HG03196 (cell line): ENCODE data around the gene LHX4.

ENCODE experiments used
- ATAC-seq: cut with Tn5 transposase; IDR thresholded peaks from one replicate; pipeline ENCODE4 v1.9.1; 2021; ENCODE audit not compliant: unreplicated experiment

LHX4 gene

DNA sequence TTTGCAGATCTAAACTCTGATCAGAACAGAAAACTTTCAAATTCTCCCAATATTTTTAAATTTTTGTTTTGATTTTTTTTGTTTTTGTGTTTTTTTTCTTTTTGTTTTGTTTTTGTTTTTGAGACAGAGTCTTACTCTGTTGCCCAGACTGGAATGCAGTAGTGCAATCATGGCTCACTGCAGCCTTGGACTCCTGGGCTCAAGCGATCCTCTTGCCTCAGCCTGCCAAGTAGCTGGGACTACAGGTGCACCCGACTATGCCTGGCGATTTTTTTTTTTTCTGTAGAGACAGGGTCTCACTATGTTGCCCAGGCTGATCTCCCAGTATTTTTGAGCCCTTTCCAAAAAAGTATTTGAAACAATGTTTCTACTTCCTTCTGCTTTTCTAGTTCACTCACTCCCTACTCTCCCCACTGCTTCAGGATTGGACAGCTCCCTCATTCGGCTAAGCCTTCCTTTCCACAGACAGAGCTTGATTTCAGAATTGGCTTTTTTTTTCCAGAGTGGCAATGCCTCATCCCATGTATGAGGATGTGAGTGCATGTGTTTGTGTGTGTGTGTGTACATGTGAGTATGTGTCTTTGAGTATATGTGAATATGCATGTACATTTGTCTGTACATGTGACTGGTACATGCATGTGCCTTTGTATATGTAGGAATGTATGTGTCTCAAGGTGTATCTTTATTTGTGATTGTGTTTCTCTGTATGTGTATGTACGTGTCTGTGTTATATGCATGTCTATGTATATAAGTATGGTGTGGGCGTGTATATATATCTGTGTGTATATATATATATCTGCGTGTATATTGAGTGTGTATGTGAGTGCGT is 11.9 kb downstream of the LHX4 start:
- no peak for ATAC-seq

DNA sequence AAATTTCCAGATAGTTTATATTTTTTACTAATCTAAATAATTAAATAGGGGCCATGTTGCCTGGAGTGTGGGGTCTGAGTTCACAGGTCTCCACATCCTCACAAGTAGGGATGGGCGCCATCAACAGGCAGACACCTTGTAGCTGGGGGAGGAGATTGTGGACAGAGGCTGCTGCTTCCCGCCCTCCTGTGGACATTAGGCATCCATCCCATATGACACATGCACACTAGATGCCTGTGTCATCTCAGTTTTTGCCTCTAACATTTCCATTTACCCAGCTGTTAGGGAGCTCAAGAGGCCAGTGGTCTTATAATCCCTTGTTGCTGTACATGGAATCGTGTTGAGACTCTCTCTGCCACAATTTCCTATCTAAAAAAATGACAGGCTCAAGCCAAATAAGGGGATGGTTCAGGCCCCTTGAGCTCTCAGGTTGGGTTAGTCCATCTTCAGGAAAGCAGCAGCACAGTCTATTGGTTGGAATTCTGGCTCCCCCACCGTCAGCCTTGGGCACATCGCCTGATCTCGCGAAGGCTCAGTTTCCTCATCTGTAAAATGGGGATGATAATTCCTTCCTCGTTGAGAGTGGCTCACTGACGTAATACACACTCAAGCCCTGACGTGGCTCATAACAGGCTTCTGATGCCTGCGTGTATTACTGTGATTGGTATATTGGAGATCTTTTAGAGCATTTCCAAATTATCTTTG is 13.6 kb downstream of the LHX4 start:
- ATAC-seq, result no peak

DNA sequence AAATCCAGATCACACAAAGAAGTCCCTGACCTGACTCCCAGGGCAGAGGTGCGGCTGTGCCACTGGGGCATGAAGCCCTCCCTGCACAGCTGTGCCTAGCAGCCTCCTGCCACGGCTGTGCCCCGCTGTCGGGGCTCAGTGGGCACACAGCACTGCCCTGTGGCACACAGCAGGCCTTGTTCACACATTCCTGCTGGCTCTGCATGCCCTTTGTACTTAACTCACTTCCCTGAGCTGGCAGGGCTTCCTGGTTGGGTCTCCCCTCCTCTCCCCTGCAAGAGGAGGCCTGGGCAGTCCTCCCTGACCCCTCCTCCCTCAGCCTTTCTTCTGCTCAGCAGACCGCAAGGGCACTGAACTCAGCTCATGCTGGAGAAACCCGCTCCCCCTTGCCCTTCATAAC is 14.8 kb downstream of the LHX4 start:
- ATAC-seq, result no peak

DNA sequence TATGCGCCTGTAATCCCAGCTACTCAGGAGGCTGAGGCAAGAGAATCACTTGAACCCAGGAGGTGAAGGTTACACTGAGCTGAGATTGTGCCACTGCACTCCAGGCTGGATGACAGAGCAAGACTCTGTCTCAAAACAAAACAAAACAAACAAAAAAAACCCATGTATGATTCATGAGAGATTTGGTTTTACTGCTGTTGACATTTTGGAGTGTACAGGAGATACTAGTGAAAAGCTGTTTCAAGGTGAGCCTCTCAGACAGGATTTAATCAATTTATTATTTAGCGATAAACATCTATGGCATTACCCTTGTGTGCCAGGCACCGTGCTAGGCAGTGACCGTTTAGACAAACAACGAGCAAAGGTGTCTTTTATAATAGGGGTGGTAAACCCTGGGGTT is 16.5 kb downstream of the LHX4 start:
- ATAC-seq, result no peak

DNA sequence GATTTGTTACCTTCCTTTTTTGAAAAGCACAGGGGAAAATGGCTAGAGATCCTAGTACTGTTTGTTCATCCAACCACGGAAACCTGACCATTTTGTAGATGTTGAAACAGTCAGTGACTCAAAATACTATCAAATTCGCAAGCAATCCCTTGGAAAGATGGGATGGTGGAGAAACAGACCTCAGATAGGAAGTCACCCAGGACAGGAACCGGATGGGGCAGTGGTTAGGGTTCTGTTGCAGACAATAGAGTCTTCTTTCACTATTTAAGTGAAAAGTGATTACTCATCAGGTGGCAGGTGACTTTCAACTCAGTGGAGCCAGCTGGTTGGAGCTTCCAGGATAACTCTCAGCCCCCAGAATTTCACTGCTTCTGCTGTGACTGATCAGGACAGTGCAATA is 17.0 kb downstream of the LHX4 start:
- ATAC-seq, result no peak

DNA sequence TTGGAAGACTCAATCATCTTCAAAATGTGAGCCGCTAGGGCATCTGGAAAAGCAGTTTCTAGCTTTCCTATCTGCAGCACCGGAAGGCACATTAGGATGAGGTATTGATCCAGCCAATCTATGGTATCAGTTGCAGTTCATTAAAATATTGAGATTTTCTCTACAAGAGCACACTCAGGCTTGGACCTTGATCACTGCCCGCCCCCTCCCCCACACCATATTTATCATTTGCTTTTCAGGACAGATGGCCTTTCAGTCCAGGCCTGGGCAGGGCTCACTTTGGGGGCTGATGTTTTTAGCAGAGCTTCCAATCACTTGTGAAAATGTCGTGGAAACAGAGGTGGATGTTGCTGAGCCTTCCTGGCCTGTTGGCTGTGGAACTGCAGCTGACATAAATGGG is 17.5 kb downstream of the LHX4 start:
- no peak for ATAC-seq

DNA sequence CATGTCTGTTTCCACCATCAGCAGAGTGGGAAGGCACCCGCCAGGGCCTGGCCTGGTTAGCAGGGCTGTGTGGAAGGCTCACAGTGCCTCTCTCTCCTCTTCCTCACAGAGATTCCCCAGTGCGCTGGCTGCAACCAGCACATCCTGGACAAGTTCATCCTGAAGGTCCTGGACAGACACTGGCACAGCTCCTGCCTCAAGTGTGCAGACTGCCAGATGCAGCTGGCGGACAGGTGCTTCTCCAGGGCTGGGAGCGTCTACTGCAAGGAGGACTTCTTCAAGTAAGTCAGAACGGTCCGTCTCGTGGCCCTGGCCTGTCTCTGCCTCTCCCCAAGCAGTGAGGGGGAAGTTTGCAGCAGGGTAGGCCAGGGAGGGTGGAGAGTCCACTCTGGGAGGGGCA is 18.1 kb downstream of the LHX4 start:
- no peak for ATAC-seq

DNA sequence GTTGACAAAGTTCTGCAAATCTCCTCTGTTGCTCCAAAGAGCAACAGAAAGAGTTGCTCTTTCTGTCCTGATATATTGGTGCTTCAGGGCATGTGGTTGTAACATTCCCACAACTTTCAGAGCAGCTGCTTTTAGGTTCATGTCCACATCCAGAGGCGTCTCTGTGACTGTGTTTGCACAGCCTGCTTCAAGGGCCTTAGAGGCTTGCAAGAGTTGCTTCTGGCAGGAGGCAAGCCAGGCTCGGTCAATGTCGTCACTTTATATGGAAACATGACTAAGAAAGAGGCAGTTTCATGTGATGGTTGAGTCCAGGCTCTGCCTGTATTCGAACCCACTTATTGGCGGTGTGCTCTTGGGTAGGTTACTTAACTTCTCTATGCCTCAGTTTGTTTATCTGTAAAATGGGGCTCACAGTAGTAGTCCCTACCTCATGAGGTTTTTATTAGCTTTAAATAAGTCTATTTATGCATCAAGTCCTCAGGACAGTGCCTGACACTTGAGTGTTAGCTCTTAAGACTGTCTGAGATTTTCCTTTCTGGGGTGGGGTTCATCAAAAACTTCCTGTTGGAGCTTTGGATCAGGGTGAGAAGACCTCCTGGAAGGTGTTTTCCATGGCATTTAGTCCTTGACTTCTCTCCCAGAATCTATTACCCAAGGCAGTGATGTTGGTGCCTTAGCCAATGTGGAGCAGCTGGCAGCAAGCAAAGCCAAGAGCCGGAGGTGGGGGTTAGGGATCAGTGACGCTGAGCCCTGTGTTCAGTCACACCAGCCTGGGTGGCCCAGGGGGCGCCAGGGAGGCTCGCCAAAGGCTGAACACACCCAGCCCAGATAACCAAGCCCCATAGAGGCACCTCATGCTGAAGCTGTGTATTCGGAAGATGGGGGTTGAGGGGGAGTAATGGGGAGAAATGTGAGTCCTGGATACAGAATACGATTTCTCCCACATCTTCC is 18.9 kb downstream of the LHX4 start:
- ATAC-seq, result no peak

DNA sequence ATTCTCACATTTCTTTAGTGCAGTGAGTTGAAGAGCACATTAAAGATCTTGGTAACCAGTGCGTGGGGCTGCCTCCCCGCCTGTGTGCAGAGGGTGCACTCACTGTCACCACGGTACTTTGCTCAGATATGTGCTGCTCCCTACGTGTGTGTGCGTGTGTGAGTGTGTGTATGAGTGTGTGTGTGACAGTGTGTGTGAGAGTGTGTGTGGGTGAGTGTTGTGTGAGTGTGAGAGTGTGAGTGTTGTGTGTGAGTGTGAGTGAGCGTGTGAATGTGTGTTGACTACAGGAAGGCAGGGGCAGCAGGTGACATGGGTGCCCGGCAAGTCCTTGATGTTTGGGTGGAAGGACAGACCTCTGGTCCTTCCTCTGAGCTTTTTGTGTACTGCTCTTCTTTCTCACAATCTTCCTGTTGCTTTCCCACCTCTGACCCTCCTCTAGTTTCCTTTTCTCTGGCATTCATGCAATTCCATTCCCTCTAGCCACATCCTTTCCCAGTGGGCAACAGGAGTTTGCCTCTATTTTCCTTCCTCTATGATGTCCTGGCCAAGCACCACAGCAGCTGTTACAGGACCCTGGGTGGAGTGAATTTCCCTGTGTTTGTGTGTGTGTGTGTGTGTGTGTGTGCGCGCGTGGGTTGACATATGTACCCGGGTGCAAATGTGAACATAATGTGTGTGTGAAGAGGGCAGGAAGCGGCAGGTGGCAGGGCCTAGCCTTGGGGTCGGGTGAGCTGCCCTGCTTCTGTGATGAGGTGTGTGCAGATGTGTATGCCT is 19.8 kb downstream of the LHX4 start:
- no peak for ATAC-seq

DNA sequence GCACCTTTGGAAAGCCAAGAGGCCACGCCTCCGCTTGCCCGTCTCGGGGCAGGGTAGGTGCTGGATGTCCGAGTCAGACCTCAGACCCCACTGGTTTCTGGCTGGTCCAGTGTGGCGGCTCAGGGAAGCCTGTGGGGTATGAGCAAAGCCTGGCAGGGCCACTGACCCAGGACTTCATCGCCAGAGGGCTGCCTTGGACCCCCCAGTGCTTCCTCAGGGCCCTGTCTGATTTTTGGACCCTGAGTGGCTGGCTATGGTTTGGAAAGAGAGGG is 20.4 kb downstream of the LHX4 start:
- no peak for ATAC-seq

DNA sequence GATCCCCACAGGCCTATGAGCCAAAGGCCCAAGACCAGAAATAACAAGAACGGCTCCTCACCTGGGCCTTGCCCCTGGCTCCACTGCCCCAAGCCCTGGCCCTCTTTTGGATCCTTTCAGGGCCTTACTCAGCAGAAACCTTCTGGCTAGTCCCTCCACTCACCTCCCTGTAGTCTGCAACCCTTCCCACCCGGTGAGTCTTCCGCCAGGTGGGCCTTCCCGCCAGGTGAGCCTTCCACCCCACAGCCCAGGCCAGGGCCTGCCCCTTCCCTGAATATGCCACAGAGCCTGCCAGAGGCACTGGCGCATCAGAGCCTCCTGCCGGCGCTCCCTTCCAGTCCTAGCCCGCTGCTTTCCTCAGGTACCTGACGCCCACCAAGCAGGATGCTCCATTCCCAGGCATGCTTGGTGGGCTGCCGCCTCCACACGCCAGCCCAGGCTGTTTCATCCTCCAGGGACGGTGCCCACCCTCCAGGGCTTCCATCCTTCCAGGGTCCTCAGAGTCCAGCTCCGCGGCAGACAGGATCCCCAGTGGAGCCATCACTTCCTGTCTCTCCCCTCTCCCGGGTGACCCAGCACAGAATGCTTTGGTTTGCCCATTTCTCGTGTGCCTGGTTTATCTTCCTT is 20.9 kb downstream of the LHX4 start:
- no peak for ATAC-seq

DNA sequence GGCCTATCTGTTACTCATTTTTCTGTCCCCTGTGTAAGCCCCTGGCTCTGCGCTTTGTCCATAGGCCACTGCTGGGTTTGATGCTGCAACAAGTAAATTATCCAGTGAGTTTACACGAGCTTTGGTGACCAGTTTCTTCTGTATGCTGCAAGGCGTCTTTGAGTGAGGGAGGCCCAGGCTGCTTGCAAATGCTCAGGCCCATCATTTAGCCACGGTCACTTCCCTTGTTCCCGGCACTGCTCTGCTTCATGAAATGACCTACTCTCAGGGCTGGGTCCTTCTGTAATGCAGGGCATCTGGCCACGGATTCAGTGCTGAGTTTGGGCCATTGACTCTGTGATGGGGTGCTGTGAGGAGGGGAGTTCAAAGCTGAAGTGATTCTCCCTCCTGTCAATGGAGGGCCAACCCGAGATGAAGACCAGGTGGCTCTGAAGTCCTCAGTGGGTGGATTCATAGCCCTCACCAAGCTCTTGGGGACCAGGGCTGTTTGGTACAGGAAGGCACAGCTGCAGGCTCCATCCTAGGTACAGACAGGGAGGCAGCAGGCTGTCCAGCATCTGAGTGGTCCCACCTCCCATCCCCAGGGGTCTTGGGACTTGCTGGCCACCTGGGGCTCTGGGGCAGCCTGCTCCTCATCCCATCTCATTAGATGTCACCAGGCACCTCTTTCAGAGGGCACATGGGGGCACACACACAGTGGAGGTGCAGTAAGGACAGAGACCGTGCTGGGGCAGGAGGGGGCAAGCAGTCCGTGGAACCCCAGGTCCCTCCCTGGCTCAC is 21.7 kb downstream of the LHX4 start:
- ATAC-seq, result no peak

DNA sequence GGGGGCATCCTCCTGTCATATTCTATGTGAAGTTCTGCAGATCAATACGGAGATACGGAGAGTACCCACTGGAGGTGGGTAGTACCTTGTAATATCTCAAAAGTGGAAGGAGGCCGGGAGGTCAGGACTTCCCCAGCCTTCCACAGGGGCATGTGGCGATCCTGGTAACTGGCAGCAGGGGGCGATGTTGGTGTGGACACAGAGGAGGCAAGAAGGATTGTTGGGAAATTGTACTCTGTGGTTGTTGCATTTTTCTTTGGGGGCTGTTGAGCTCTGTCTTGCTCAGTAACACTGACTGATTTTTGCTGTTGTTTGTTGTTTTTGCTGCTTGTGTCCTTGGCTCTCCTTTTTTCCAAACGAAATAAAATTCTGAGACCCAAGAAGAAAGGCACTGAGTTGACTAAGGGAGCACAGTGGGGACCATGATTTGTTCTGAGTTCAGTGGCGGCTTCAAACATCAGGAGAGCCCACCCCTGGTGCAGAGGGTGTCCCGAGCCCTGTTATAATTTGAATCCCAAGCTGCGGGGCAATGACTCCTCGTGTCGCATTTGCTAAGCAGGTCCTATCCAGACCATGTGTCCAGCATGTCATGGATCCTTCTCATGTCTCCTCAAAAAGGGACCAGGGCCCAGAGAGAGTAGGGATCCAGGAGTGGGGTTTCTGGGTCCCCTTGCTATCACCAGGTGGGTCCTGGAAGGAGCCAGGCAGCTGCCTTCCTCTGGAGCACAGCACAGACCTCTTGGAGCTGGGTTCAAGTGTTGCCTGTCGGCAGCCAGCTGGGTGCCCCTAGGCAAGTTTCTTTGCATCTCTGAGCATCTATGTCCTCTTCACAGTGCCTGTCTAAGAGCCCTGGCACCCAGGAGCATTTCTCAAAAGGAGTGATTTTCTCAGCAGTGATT is 22.8 kb downstream of the LHX4 start:
- no peak for ATAC-seq

DNA sequence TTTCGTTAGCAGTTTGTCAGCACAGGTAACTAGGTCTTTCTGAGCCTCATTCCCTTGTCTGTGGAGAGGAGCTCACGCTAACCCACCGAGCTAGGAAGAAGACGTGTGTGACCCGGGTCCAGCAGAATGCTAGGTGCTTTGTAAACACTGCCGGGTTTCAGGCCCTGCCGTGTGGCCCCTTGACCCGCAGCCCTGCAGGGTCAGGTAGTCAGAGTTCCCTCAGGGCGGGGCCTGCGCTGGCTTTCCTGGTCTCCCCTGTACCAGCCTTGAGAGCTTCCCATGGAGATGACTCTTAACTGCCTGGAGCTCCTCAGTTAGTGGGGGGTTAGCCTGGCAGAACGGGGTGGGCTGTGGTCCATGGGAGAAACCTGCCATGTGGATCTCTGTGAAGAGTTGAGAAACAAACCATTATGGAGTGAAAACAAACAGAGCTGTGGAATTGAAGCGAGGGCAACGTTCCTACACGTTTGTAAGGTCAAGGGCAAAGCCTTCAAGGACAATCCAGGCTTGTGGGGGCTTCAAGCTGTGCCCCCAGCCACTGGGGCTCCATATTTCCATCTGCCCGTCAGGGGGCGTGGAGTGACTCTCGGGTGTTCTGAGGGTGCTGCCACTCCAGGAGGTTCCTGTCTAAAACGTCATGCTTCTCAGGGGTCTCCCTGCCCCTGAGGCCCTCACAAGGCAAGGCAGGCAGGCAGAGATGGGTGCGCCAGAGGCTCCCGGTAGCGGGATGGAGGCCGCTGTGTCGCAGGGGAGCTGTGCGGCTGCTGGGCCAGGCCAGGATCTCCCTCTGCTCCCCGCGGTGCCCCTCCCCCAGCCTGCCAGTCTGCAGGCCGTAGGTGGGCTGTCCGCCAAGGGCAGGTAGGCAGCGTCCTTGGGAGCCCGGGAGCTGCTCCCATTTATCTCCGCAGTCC is 23.8 kb downstream of the LHX4 start:
- ATAC-seq, result no peak

DNA sequence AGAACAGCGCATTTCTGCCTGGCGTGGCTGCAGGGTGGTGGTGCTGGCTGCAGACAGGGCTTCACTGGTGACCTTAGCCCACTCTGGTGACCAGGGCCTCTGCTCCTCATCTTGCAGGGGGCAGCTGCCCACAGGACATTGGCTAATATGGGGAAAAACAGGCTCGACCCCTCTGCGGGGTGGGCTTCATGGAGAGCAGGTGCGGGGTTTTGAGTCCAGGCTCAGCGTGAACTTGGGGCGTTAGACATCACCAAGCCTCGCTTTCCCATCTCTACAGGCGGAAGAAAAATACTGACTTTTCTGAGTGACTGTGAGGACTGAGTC is 24.4 kb downstream of the LHX4 start:
- no peak for ATAC-seq

DNA sequence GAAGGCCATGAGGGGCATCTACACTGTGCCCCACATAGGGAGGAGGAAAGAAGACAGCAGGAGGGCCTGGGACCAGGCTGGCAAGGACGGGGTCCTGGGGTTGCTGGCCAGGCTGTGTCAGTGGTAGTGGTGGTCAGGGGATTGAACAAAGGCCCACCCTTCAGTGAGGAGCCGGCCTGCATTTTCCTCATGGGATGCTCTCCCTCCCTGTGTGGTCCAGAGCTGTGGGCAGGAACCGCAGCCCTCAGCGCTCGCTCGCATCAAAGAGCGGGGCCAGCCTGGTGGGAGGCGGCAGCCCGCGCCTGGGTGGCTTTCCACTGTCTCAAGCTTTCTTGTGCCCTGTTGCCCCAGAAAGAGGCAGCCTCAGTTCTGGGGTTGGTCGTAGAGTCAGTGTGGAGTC is 24.8 kb downstream of the LHX4 start:
- no peak for ATAC-seq

DNA sequence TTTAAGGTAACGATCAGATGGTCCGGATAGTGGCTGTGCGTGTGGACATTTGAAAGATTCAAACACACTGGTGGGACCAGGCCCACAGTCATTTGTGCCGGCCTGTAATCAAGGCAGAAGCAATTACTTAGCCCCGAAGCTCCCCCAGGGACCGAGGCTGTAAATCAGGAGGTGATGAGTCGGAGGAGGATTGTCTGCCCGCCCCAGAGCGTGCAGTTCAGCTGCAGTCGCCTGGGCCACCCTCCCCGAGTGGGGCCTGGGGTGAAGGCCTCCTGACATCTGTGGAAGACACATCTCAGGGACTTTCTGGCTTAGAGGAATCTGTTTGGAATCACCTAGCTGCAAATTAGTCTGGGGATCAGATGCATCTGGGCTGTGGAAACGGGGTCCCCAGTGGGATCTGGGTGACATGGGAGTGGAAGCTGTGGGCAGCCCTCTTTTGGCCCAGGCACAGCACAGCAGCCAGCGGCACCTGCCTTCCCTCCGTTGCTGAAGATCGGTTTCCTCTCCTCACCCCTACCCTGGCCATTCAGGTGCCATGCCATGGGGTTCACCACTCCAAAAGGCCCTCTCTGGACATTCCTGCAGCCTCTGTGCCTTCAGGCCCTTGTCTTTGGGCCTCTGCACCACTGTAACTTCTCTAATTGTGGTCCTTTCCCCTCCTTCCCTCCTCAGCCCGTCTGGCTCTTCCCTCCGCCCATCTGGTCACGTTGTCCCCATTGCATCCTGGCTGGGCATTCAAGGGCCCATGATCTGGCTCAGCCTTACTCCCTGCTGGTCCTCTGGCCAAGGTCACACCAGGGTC is 25.7 kb downstream of the LHX4 start:
- ATAC-seq, result no peak
